H1 (cell line): ENCODE results near the gene PLXNA4. TPM values are rescaled to one million over a fixed set of nuclear protein-coding genes. Genes with fewer than 3 reads are reported as not detected.

Experiments used
- CTCF ChIA-PET: fragments of 300-600 bp; sonication (Branson Sonifier 250); formaldehyde crosslinking; loops from one replicate; lab custom pipeline; 2021; ENCODE audit not compliant: partially characterized antibody; lab: Charles Lee
- POLR2A ChIA-PET: fragments of 300-600 bp; sonication (Branson Sonifier 250); formaldehyde crosslinking; loops from one replicate; lab custom pipeline; 2021; ENCODE audit warnings: inconsistent platforms; ENCODE audit not compliant: partially characterized antibody; lab: Charles Lee
- DNase-seq, 2 experiments: peaks; one replicate each; pipeline versions ENCODE4 v3.0.0 to v3.0.0-alpha.2; 2010 to 2022; ENCODE audit warnings: low spot score in 2 of 2, low read depth in 1 of 2, mixed read lengths in 1 of 2
- FAIRE-seq: peaks from 2 replicates; lab custom pipeline; 2011; peaks lifted over from hg19 to GRCh38; lab: Jason Lieb, UNC
- H2AFZ ChIP-seq: 2 replicates; pipeline ENCODE4 v1.8.1; 2012; ENCODE audit warnings: low read length, inconsistent platforms
- H2AK5ac ChIP-seq: 2 replicates; pipeline ENCODE4 v1.6.1; 2013; ENCODE audit warnings: low read depth, low read length
- H2BK120ac ChIP-seq: replicated peaks from 2 replicates; pipeline ENCODE3; 2013; ENCODE audit warnings: low read depth, low read length, inconsistent platforms
- H2BK12ac ChIP-seq: 2 replicates; pipeline ENCODE4 v1.6.1; 2013; ENCODE audit warnings: low read depth, low read length
- H2BK15ac ChIP-seq: 2 replicates; pipeline ENCODE4 v1.6.1; 2013; ENCODE audit warnings: low read length
- H2BK20ac ChIP-seq: 2 replicates; pipeline ENCODE4 v1.6.1; 2013; ENCODE audit warnings: low read length
- H2BK5ac ChIP-seq: 2 replicates; pipeline ENCODE4 v1.6.1; 2013; ENCODE audit warnings: low read depth, low read length
- H3K14ac ChIP-seq: 2 replicates; pipeline ENCODE4 v1.6.1; 2013; ENCODE audit warnings: inconsistent platforms; ENCODE audit not compliant: insufficient read length
- H3K18ac ChIP-seq: 2 replicates; pipeline ENCODE4 v1.6.1; 2013; ENCODE audit warnings: low read length; ENCODE audit errors: extremely low read depth
- H3K23ac ChIP-seq: 2 replicates; pipeline ENCODE4 v1.6.1; 2013; ENCODE audit warnings: inconsistent platforms; ENCODE audit not compliant: insufficient read length
- H3K23me2 ChIP-seq: 2 replicates; pipeline ENCODE4 v1.6.1; 2013; ENCODE audit warnings: low read depth, low read length
- H3K27ac ChIP-seq: 2 replicates; pipeline ENCODE4 v1.6.1; 2011; ENCODE audit warnings: low read depth, low read length, inconsistent platforms
- H3K27me3 ChIP-seq, 4 experiments: replicated peaks in 1 of 4; 1 replicate in 1 of 4; 2 replicates in 3 of 4; pipeline versions ENCODE4 v1.6.1 to v1.8.1; 2011 to 2013; ENCODE audit warnings: low read length in 3 of 4, mild to moderate bottlenecking in 3 of 4, inconsistent platforms in 2 of 4, mixed read lengths in 2 of 4, moderate library complexity in 1 of 4; ENCODE audit not compliant: control insufficient read depth in 3 of 4, insufficient read depth in 3 of 4; ENCODE audit errors: extremely low read depth in 1 of 4
- H3K36me3 ChIP-seq, 4 experiments: 2 replicates each; pipeline versions ENCODE4 v1.6.1 to v1.8.1; 2011 to 2013; ENCODE audit warnings: mild to moderate bottlenecking in 4 of 4, low read length in 3 of 4, moderate library complexity in 2 of 4, control low read depth in 1 of 4, inconsistent platforms in 1 of 4; ENCODE audit not compliant: insufficient read depth in 4 of 4, control insufficient read depth in 2 of 4
- H3K4ac ChIP-seq: replicated peaks from 2 replicates; pipeline ENCODE3; 2013; ENCODE audit warnings: low read length, low read depth, mixed read lengths, inconsistent platforms; ENCODE audit not compliant: insufficient read length
- H3K4me1 ChIP-seq, 4 experiments: replicated peaks in 1 of 4; 1 replicate in 1 of 4; 2 replicates in 3 of 4; pipeline versions ENCODE4 v1.6.1 to v1.8.1; 2011 to 2013; ENCODE audit warnings: low read length in 3 of 4, inconsistent platforms in 2 of 4, mixed read lengths in 1 of 4; ENCODE audit not compliant: insufficient read depth in 4 of 4, control insufficient read depth in 3 of 4
- H3K4me2 ChIP-seq, 2 experiments: 2 replicates each; pipeline versions ENCODE4 v1.6.1 to v1.8.1; 2011 to 2013; ENCODE audit warnings: low read depth in 2 of 2, low read length in 2 of 2, control low read depth in 1 of 2, inconsistent platforms in 1 of 2, mild to moderate bottlenecking in 1 of 2; ENCODE audit not compliant: insufficient read depth in 1 of 2
- H3K4me3 ChIP-seq, 4 experiments: fragments of 200-600, 300-600 bp in 1 of 4; sonication (generic), shearing (Covaris generic), sonication (Bioruptor Twin) in 1 of 4; 2 replicates each; pipeline versions ENCODE4 v1.5.1 to v1.8.1; 2011 to 2016; ENCODE audit warnings: low read length in 4 of 4, low read depth in 3 of 4, control low read depth in 2 of 4, inconsistent platforms in 2 of 4, mild to moderate bottlenecking in 2 of 4, mixed read lengths in 1 of 4, moderate library complexity in 1 of 4; ENCODE audit not compliant: insufficient read depth in 2 of 4; ENCODE audit errors: extremely low read depth in 1 of 4
- H3K56ac ChIP-seq: replicated peaks from 2 replicates; pipeline ENCODE3; 2013; ENCODE audit warnings: low read depth, mild to moderate bottlenecking, mixed read lengths, low read length, inconsistent platforms; ENCODE audit not compliant: insufficient read length
- H3K79me1 ChIP-seq: 2 replicates; pipeline ENCODE4 v1.6.1; 2013; ENCODE audit warnings: low read depth, low read length, control low read depth
- H3K79me2 ChIP-seq, 2 experiments: 2 replicates each; pipeline versions ENCODE4 v1.6.1 to v1.8.1; 2012 to 2013; ENCODE audit warnings: low read length in 2 of 2, mild to moderate bottlenecking in 2 of 2, inconsistent platforms in 1 of 2; ENCODE audit not compliant: insufficient read depth in 2 of 2, control insufficient read depth in 1 of 2
- H3K9ac ChIP-seq, 4 experiments: replicated peaks in 1 of 4; 1 replicate in 1 of 4; 2 replicates in 3 of 4; pipeline versions ENCODE4 v1.6.1 to v1.8.1; 2011 to 2013; ENCODE audit warnings: low read depth in 3 of 4, low read length in 3 of 4, control low read depth in 2 of 4, mild to moderate bottlenecking in 2 of 4, moderate library complexity in 2 of 4, inconsistent platforms in 1 of 4; ENCODE audit errors: extremely low read depth in 1 of 4
- H3K9me3 ChIP-seq, 2 experiments: 2 replicates each; pipeline versions ENCODE4 v1.6.1 to v1.8.1; 2012 to 2013; ENCODE audit warnings: mild to moderate bottlenecking in 2 of 2, moderate library complexity in 2 of 2, control low read depth in 1 of 2, inconsistent platforms in 1 of 2, low read depth in 1 of 2, low read length in 1 of 2, mixed read lengths in 1 of 2; ENCODE audit not compliant: insufficient read depth in 2 of 2
- H4K20me1 ChIP-seq, 2 experiments: replicated peaks in 1 of 2; 2 replicates each; pipeline versions ENCODE3 to v1.8.1; 2011 to 2013; ENCODE audit warnings: inconsistent platforms in 2 of 2, low read length in 2 of 2, mild to moderate bottlenecking in 1 of 2; ENCODE audit not compliant: insufficient read depth in 2 of 2, control insufficient read depth in 1 of 2
- H4K5ac ChIP-seq: 2 replicates; pipeline ENCODE4 v1.6.1; 2013; ENCODE audit warnings: low read length, low read depth, mixed read lengths, inconsistent platforms; ENCODE audit not compliant: insufficient read length
- H4K8ac ChIP-seq: 2 replicates; pipeline ENCODE4 v1.8.0; 2013; ENCODE audit warnings: mild to moderate bottlenecking, moderate library complexity, low read length, inconsistent platforms; ENCODE audit not compliant: insufficient read depth; ENCODE audit errors: extremely low read depth
- H4K91ac ChIP-seq: replicated peaks from 2 replicates; pipeline ENCODE3; 2013; ENCODE audit warnings: low read length, mixed read lengths, inconsistent platforms; ENCODE audit not compliant: insufficient read length
- ATF3 ChIP-seq: IDR thresholded peaks from 2 replicates; pipeline ENCODE4 v1.6.1; 2011; ENCODE audit warnings: low read depth, mild to moderate bottlenecking, low read length; ENCODE audit not compliant: insufficient read depth
- BRCA1 ChIP-seq: IDR thresholded peaks from 2 replicates; pipeline ENCODE4 v1.6.1; 2012; ENCODE audit warnings: low read depth, low read length, improper control_type of control experiment
- CEBPB ChIP-seq: IDR thresholded peaks from 2 replicates; pipeline ENCODE4 v1.6.1; 2012; ENCODE audit warnings: low read depth, low read length
- CHD1 ChIP-seq: IDR thresholded peaks from 2 replicates; pipeline ENCODE4 v1.6.1; 2012; ENCODE audit warnings: low read depth, low read length, improper control_type of control experiment
- CREB1 ChIP-seq: IDR thresholded peaks from 2 replicates; pipeline ENCODE4 v1.6.1; 2012; ENCODE audit warnings: inconsistent platforms
- EP300 ChIP-seq, 2 experiments: IDR thresholded peaks; 1 replicate in 1 of 2; 2 replicates in 1 of 2; pipeline ENCODE4 v1.6.1; 2011 to 2012; ENCODE audit warnings: low read depth in 2 of 2, low read length in 2 of 2, mild to moderate bottlenecking in 2 of 2, borderline replicate concordance in 1 of 2, inconsistent platforms in 1 of 2, moderate library complexity in 1 of 2
- FOSL1 ChIP-seq: IDR thresholded peaks from 2 replicates; pipeline ENCODE4 v1.6.1; 2011; ENCODE audit warnings: mild to moderate bottlenecking, low read depth, low read length, moderate library complexity; ENCODE audit not compliant: insufficient read depth
- NANOG ChIP-seq: IDR thresholded peaks from 2 replicates; pipeline ENCODE4 v1.6.1; 2011; ENCODE audit warnings: low read length, low read depth, mild to moderate bottlenecking, inconsistent platforms; ENCODE audit not compliant: insufficient read depth, poor library complexity, severe bottlenecking
- PHF8 ChIP-seq: fragments of 200-600 bp; sonication (generic); conservative IDR thresholded peaks from 2 replicates; pipeline ENCODE4 v1.7.1; 2012; ENCODE audit warnings: low read depth, mild to moderate bottlenecking, inconsistent platforms, low read length, moderate library complexity
- RNF2 ChIP-seq: fragments of 200-900, 300-1000 bp; sonication (generic); IDR thresholded peaks from 2 replicates; pipeline ENCODE4 v1.7.1; 2016; ENCODE audit warnings: borderline replicate concordance, low read depth, mild to moderate bottlenecking, antibody characterized with exemption, low read length; ENCODE audit not compliant: poor library complexity, severe bottlenecking; ENCODE audit errors: missing control alignments
- RXRA ChIP-seq: IDR thresholded peaks from 2 replicates; pipeline ENCODE4 v1.6.1; 2011; ENCODE audit warnings: low read depth, mild to moderate bottlenecking, low read length, moderate library complexity; ENCODE audit not compliant: insufficient read depth
- SAP30 ChIP-seq: fragments of 300-600 bp; sonication (generic); IDR thresholded peaks from 2 replicates; pipeline ENCODE4 v1.7.1; 2012; ENCODE audit warnings: low read length, moderate library complexity, mild to moderate bottlenecking, inconsistent platforms; ENCODE audit not compliant: insufficient read depth, insufficient replicate concordance
- YY1 ChIP-seq: IDR thresholded peaks from 2 replicates; pipeline ENCODE4 v1.6.1; 2011; ENCODE audit warnings: low read depth, mild to moderate bottlenecking, low read length
- WGBS, 2 experiments: shearing (Covaris generic) in 1 of 2; methylation state at CpG; one replicate each; pipeline versions ENCODE4 v1.1.6 to v1.1.7; 2013 to 2015; ENCODE audit warnings: low lambda C conversion rate in 2 of 2, mixed read lengths in 2 of 2, inconsistent platforms in 1 of 2, low coverage in 1 of 2, missing lambda C conversion rate in 1 of 2; ENCODE audit not compliant: insufficient replicate concordance in 2 of 2, insufficient coverage in 1 of 2, insufficient read length in 1 of 2; ENCODE audit errors: extremely low coverage in 1 of 2, missing lambda C conversion rate in 1 of 2; 5-methylcytosine and 5-hydroxymethylcytosine counted together
- polyA plus RNA-seq, 7 experiments: library from polyadenylated mRNA; depleted of rRNA in 3 of 7; stranded (reverse) in 5 of 7; unstranded in 2 of 7; fragments of >200 nt in 5 of 7; fragments of 200-250 nt in 2 of 7; gene quantifications; 1 replicate in 5 of 7; 2 replicates in 1 of 7; 4 replicates in 1 of 7; pipeline versions ENCODE4 v1.2.1 to v1.2.3, GENCODE V29; 2011 to 2013; ENCODE audit warnings: missing spikeins in 2 of 7, mixed read lengths in 2 of 7
- total RNA-seq: library from RNA; stranded (reverse); fragmentation: NEBNext Ultra II Directional; extraction: Animal tissue kit (Norgen Biotek cat#: 25700); gene quantifications from 2 replicates; pipeline ENCODE4 v1.2.1, GENCODE V29; 2021

Gene PLXNA4
- total and polyA plus RNA-seq, 2 of the 8 experiments (the other 6 are each of a cell fraction or from before 2014, with no cell fraction given), result 0.76 to 0.79 TPM

- no peak overlapping the region for H3K56ac ChIP-seq
- H2AFZ ChIP-seq, result no peak overlapping the region
- CTCF ChIA-PET, result no interaction called here
- H3K23ac ChIP-seq, result no peak overlapping the region
- no peak overlapping the region for H2BK20ac ChIP-seq
- no peak overlapping the region for H4K5ac ChIP-seq
- H3K4me1 ChIP-seq, result peaks cover 1 to 8% (median 2%) of the 10 kb centered on the region in 4 experiments; a peak in 4 of 7 replicates
- no peak overlapping the region for H3K4me2 ChIP-seq
- H3K18ac ChIP-seq, result no peak overlapping the region
- H2AK5ac ChIP-seq, result no peak overlapping the region
- H3K9ac ChIP-seq, result no peak overlapping the region
- H3K27ac ChIP-seq, result no peak overlapping the region
- H3K4me3 ChIP-seq, result no peak overlapping the region
- H2BK5ac ChIP-seq, result no peak overlapping the region
- H4K8ac ChIP-seq, result no peak overlapping the region
- H3K14ac ChIP-seq, result no peak overlapping the region
- no peak overlapping the region for H2BK15ac ChIP-seq
- 88% methylated on average over 2 of the region's 2 CpGs; no CpG with 5 or more reads in 1 of the 2 experiments for WGBS, 2 experiments
- DNase-seq, result no peak
- peaks cover 0 to 4% of the 10 kb centered on the region in 2 experiments; a peak in 1 of 4 replicates for H3K9me3 ChIP-seq
- POLR2A ChIA-PET, result no interaction called here
- no peak for FAIRE-seq
- no peaks in the 10 kb centered on the region; a peak in 1 of 7 replicates for H3K27me3 ChIP-seq
- no peak overlapping the region for H4K91ac ChIP-seq
- no peaks in the 10 kb centered on the region for H3K36me3 ChIP-seq
- no peak overlapping the region for H2BK12ac ChIP-seq
- no peaks in the 10 kb centered on the region for H3K23me2 ChIP-seq
- H3K4ac ChIP-seq, result no peak overlapping the region
- no peaks in the 10 kb centered on the region for H4K20me1 ChIP-seq
- no peak overlapping the region for H2BK120ac ChIP-seq
- no peaks in the 10 kb centered on the region for H3K79me1 ChIP-seq
- H3K79me2 ChIP-seq, result no peaks in the 10 kb centered on the region
- TF ChIP-seq SAP30 (no peak), CEBPB (no peak), RXRA (no peak), NANOG (no peak), YY1 (no peak), PHF8 (no peak), CHD1 (no peak), BRCA1 (no peak), FOSL1 (no peak), RNF2 (no peak), EP300 (IDR thresholded peaks at IDR 0.05; ENCODE audit: borderline replicate concordance in 1 of 2, low read depth in 2 of 2, low read length in 2 of 2) (no peak), CREB1 (no peak), ATF3 (no peak)
These were observed 199.3 kb downstream of the PLXNA4 start for GRCh38 chr7:132377015-132377414.
